HCT116 (cell line): ENCODE results near the gene BBIP1. TPM values are rescaled to one million over a fixed set of nuclear protein-coding genes. Genes with fewer than 3 reads are reported as not detected.

ENCODE experiments used
- ATAC-seq: fragments of 200-7000 bp; cut with Tn5 transposase; 2 replicates; pipeline ENCODE4 v1.9.1; 2020; ENCODE audit warnings: mild to moderate bottlenecking, moderate library complexity
- BruUV-seq: library from RNA; stranded (reverse); fragments of 400-500 nt; replicated peaks from 2 replicates; lab custom pipeline; 2021; lab: Mats Ljungman, UMichigan
- CTCF ChIA-PET: fragments of 300-600 bp; sonication (Branson Sonifier 250); formaldehyde crosslinking; loops from one replicate; lab custom pipeline; 2021; ENCODE audit warnings: antibody characterized with exemption; lab: Charles Lee
- POLR2A ChIA-PET: fragments of 300-600, 350-600 bp; sonication (Branson Sonifier 250); formaldehyde crosslinking; loops from one replicate; lab custom pipeline; 2021; ENCODE audit warnings: antibody characterized with exemption; lab: Charles Lee
- RAD21 ChIA-PET, 2 experiments: fragments of 300-600 bp; sonication (Branson Sonifier 250); formaldehyde crosslinking; loops; one replicate each; lab custom pipeline; 2023; ENCODE audit warnings: low total read pairs in 2 of 2; ENCODE audit not compliant: uncharacterized antibody in 2 of 2, unreplicated experiment in 2 of 2, low non-redundant PET in 1 of 2; lab: Charles Lee
- DNase-seq: peaks from one replicate; pipeline ENCODE4 v3.0.0-alpha.2; 2010; ENCODE audit warnings: low read depth, low spot score
- H2AFZ ChIP-seq: fragments of 200-600 bp; shearing (Covaris generic), sonication (generic); 2 replicates; pipeline ENCODE4 v1.6.1; 2017; ENCODE audit warnings: low read depth, mixed run types, mixed read lengths, antibody characterized with exemption, low read length; ENCODE audit not compliant: poor library complexity, severe bottlenecking
- H3K27ac ChIP-seq: 2 replicates; pipeline ENCODE4 v1.5.1; 2012; ENCODE audit warnings: low read depth, low read length
- H3K27me3 ChIP-seq: fragments of 200-600 bp; sonication (generic); 2 replicates; pipeline ENCODE4 v1.6.1; 2016; ENCODE audit warnings: mixed run types, low read length, mixed read lengths; ENCODE audit not compliant: insufficient read depth
- H3K36me3 ChIP-seq, 2 experiments: fragments of 200-500 bp in 1 of 2; fragments of 200-600 bp in 1 of 2; sonication (Bioruptor generic) in 1 of 2; sonication (generic) in 1 of 2; 2 replicates each; pipeline versions ENCODE4 v1.5.1 to v1.6.1; 2014 to 2016; ENCODE audit warnings: low read length in 2 of 2, inconsistent platforms in 1 of 2, mixed read lengths in 1 of 2, mixed run types in 1 of 2; ENCODE audit not compliant: insufficient read depth in 2 of 2, control insufficient read depth in 1 of 2
- H3K4me1 ChIP-seq, 2 experiments: fragments of 200-600 bp in 1 of 2; sonication (generic) in 1 of 2; 2 replicates each; pipeline versions ENCODE4 v1.5.1 to v1.6.1; 2012 to 2017; ENCODE audit warnings: low read length in 2 of 2, inconsistent platforms in 1 of 2, mild to moderate bottlenecking in 1 of 2, mixed read lengths in 1 of 2, mixed run types in 1 of 2, moderate library complexity in 1 of 2; ENCODE audit not compliant: insufficient read depth in 2 of 2, control insufficient read depth in 1 of 2
- H3K4me2 ChIP-seq: fragments of 200-600 bp; sonication (generic); 2 replicates; pipeline ENCODE4 v1.6.1; 2017; ENCODE audit warnings: mixed run types, low read length, mixed read lengths
- H3K4me3 ChIP-seq, 2 experiments: fragments of 200-600 bp in 1 of 2; sonication (generic) in 1 of 2; replicated peaks in 1 of 2; 2 replicates each; pipeline ENCODE4 v1.5.1; 2011 to 2016; ENCODE audit warnings: low read length in 2 of 2, control low read depth in 1 of 2, low read depth in 1 of 2, mild to moderate bottlenecking in 1 of 2, mixed read lengths in 1 of 2, mixed run types in 1 of 2
- H3K79me2 ChIP-seq: fragments of 200-600 bp; sonication (generic); 2 replicates; pipeline ENCODE4 v1.6.1; 2017; ENCODE audit warnings: mild to moderate bottlenecking, mixed run types, low read length, moderate library complexity, mixed read lengths; ENCODE audit not compliant: insufficient read depth
- H3K9ac ChIP-seq: fragments of 200-600 bp; sonication (generic); 2 replicates; pipeline ENCODE4 v1.6.1; 2016; ENCODE audit warnings: low read length, mixed read lengths
- H3K9me2 ChIP-seq: fragments of 200-600 bp; sonication (generic), shearing (Covaris generic); 2 replicates; pipeline ENCODE4 v1.6.1; 2017; ENCODE audit warnings: mixed run types, mild to moderate bottlenecking, moderate library complexity; ENCODE audit not compliant: insufficient read depth
- H3K9me3 ChIP-seq, 2 experiments: fragments of 200-500 bp in 1 of 2; fragments of 200-600 bp in 1 of 2; sonication (Bioruptor generic) in 1 of 2; sonication (generic) in 1 of 2; 2 replicates each; pipeline ENCODE4 v1.6.1; 2014 to 2017; ENCODE audit warnings: low read length in 2 of 2, mixed read lengths in 2 of 2, inconsistent platforms in 1 of 2, low read depth in 1 of 2, mild to moderate bottlenecking in 1 of 2, mixed run types in 1 of 2, moderate library complexity in 1 of 2; ENCODE audit not compliant: control insufficient read depth in 1 of 2, insufficient read depth in 1 of 2
- H4K20me1 ChIP-seq: fragments of 200-600 bp; sonication (generic), shearing (Covaris generic); 2 replicates; pipeline ENCODE4 v1.6.1; 2017; ENCODE audit warnings: mixed run types, mild to moderate bottlenecking, moderate library complexity; ENCODE audit not compliant: insufficient read depth
- ATF3 ChIP-seq: IDR thresholded peaks from 2 replicates; pipeline ENCODE4 v1.6.1; 2012
- EGR1 ChIP-seq: IDR thresholded peaks from 2 replicates; pipeline ENCODE4 v1.6.1; 2012; ENCODE audit warnings: low read depth
- ELF1 ChIP-seq: IDR thresholded peaks from 2 replicates; pipeline ENCODE4 v1.6.1; 2012; ENCODE audit warnings: low read depth, borderline replicate concordance
- EZH2 ChIP-seq: fragments of 200-600 bp; sonication (generic); IDR thresholded peaks from 2 replicates; pipeline ENCODE4 v1.6.1; 2017; ENCODE audit warnings: antibody characterized with exemption, mixed run types
- JUND ChIP-seq: IDR thresholded peaks from 2 replicates; pipeline ENCODE4 v1.6.1; 2012
- POLR2A ChIP-seq: IDR thresholded peaks from 2 replicates; pipeline ENCODE4 v1.7.0; 2011; ENCODE audit warnings: borderline replicate concordance; ENCODE audit not compliant: insufficient read depth, insufficient read length; ENCODE audit errors: extremely low read depth
- POLR2AphosphoS5 ChIP-seq: IDR thresholded peaks from 2 replicates; pipeline ENCODE4 v1.6.1; 2011; ENCODE audit warnings: mild to moderate bottlenecking, low read depth, low read length, moderate library complexity
- RAD21 ChIP-seq: IDR thresholded peaks from 2 replicates; pipeline ENCODE4 v1.6.1; 2012; ENCODE audit warnings: low read depth, mild to moderate bottlenecking
- SIN3A ChIP-seq: IDR thresholded peaks from 2 replicates; pipeline ENCODE4 v1.6.1; 2012; ENCODE audit warnings: low read depth
- SP1 ChIP-seq: IDR thresholded peaks from 2 replicates; pipeline ENCODE4 v1.6.1; 2012; ENCODE audit warnings: low read depth
- SRF ChIP-seq: IDR thresholded peaks from 2 replicates; pipeline ENCODE4 v1.6.1; 2012; ENCODE audit warnings: low read depth
- TCF7L2 ChIP-seq: IDR thresholded peaks from 2 replicates; pipeline ENCODE4 v1.7.0; 2011; ENCODE audit warnings: borderline replicate concordance, inconsistent platforms; ENCODE audit not compliant: insufficient read depth, insufficient read length; ENCODE audit errors: extremely low read depth
- ZBTB33 ChIP-seq: IDR thresholded peaks from 2 replicates; pipeline ENCODE4 v1.6.1; 2011; ENCODE audit warnings: mild to moderate bottlenecking, low read length, moderate library complexity; ENCODE audit not compliant: insufficient replicate concordance; ENCODE audit errors: extremely low read depth
- ZFX ChIP-seq: fragments of 450-650 bp; IDR thresholded peaks from 2 replicates; pipeline ENCODE4 v1.6.1; 2017
- ZNF274 ChIP-seq: fragments of 200-500 bp; sonication (Bioruptor generic); IDR thresholded peaks from 2 replicates; pipeline ENCODE4 v1.6.1; 2014; ENCODE audit warnings: mild to moderate bottlenecking, low read depth, low read length, inconsistent platforms
- intact Hi-C: fragments of 100-400 bp; cut with micrococcal nuclease; formaldehyde crosslinking; loops from 2 replicates; pipeline ENCODE4 v1.10.0; 2022
- total RNA-seq: library from RNA; stranded (reverse); gene quantifications from one replicate; pipeline ENCODE4 v1.2.1, GENCODE V29; 2021; ENCODE audit not compliant: unreplicated experiment
- TF ChIP-seq, protein P1 (sequence below), 3 experiments: fragments of 200-600 bp in 1 of 3; sonication (generic) in 1 of 3; IDR thresholded peaks in 2 of 3; conservative IDR thresholded peaks in 1 of 3; 2 replicates each; pipeline ENCODE4 v1.5.1; 2012 to 2017; ENCODE audit warnings: low read depth in 2 of 3, low read length in 2 of 3, antibody characterized with exemption in 1 of 3, borderline replicate concordance in 1 of 3, control low read depth in 1 of 3, mild to moderate bottlenecking in 1 of 3, mixed read lengths in 1 of 3, mixed run types in 1 of 3, moderate library complexity in 1 of 3; ENCODE audit not compliant: insufficient read depth in 1 of 3
- TF ChIP-seq, protein P2 (sequence below): IDR thresholded peaks from 2 replicates; pipeline ENCODE4 v1.6.1; 2012
- TF ChIP-seq, protein P3 (sequence below): IDR thresholded peaks from 2 replicates; pipeline ENCODE4 v1.6.1; 2012; ENCODE audit warnings: low read depth

The BBIP1 gene
- total RNA-seq, 1 experiment from 2014 or later, result 38.9 TPM

- no peak for DNase-seq
- intact Hi-C loops, result no loop called here
- H2AFZ ChIP-seq, result peak overlapping the region; percentile 33
- TF ChIP-seq JUND (no peak), POLR2A (no peak), TCF7L2 (peak; percentile 27), ZFX (peak; percentile 69), POLR2AphosphoS5 (no peak; the same call in 1 of the 2 replicates), ELF1 (no peak), ZBTB33 (no peak), EGR1 (no peak), SRF (no peak), RAD21 (0 out of 2 replicates have a peak, but pooled peaks have one; percentile 9), ZNF274 (no peak), EZH2 (no peak), ATF3 (no peak), SP1 (no peak), SIN3A (peak; percentile 58; the same call in 1 of the 2 replicates)
- TF ChIP-seq, protein P1, sequence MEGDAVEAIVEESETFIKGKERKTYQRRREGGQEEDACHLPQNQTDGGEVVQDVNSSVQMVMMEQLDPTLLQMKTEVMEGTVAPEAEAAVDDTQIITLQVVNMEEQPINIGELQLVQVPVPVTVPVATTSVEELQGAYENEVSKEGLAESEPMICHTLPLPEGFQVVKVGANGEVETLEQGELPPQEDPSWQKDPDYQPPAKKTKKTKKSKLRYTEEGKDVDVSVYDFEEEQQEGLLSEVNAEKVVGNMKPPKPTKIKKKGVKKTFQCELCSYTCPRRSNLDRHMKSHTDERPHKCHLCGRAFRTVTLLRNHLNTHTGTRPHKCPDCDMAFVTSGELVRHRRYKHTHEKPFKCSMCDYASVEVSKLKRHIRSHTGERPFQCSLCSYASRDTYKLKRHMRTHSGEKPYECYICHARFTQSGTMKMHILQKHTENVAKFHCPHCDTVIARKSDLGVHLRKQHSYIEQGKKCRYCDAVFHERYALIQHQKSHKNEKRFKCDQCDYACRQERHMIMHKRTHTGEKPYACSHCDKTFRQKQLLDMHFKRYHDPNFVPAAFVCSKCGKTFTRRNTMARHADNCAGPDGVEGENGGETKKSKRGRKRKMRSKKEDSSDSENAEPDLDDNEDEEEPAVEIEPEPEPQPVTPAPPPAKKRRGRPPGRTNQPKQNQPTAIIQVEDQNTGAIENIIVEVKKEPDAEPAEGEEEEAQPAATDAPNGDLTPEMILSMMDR (IDR thresholded peaks at IDR 0.05 in 2 of 3, conservative IDR thresholded peaks at IDR 0.05 in 1 of 3; ENCODE audit: borderline replicate concordance in 1 of 3, insufficient read depth in 1 of 3, low read depth in 2 of 3, low read length in 2 of 3), result peak in 1 of 3 experiments; percentile 35; a peak in 1 of 6 replicates
- TF ChIP-seq, protein P2, sequence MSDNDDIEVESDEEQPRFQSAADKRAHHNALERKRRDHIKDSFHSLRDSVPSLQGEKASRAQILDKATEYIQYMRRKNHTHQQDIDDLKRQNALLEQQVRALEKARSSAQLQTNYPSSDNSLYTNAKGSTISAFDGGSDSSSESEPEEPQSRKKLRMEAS, result peak; percentile 95
- TF ChIP-seq, protein P3, sequence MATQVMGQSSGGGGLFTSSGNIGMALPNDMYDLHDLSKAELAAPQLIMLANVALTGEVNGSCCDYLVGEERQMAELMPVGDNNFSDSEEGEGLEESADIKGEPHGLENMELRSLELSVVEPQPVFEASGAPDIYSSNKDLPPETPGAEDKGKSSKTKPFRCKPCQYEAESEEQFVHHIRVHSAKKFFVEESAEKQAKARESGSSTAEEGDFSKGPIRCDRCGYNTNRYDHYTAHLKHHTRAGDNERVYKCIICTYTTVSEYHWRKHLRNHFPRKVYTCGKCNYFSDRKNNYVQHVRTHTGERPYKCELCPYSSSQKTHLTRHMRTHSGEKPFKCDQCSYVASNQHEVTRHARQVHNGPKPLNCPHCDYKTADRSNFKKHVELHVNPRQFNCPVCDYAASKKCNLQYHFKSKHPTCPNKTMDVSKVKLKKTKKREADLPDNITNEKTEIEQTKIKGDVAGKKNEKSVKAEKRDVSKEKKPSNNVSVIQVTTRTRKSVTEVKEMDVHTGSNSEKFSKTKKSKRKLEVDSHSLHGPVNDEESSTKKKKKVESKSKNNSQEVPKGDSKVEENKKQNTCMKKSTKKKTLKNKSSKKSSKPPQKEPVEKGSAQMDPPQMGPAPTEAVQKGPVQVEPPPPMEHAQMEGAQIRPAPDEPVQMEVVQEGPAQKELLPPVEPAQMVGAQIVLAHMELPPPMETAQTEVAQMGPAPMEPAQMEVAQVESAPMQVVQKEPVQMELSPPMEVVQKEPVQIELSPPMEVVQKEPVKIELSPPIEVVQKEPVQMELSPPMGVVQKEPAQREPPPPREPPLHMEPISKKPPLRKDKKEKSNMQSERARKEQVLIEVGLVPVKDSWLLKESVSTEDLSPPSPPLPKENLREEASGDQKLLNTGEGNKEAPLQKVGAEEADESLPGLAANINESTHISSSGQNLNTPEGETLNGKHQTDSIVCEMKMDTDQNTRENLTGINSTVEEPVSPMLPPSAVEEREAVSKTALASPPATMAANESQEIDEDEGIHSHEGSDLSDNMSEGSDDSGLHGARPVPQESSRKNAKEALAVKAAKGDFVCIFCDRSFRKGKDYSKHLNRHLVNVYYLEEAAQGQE, result no peak
Measured at GRCh38 chr10:110872145-110872983, 46.6 kb downstream of the BBIP1 start.

More at GRCh38 chr10:110872145-110872983, 46.6 kb downstream of the BBIP1 start:
- Histone ChIP-seq H3K4me2 (peak overlapping the region; percentile 88), H3K9ac (peak overlapping the region; percentile 68), H3K4me3 (peak overlapping the region; percentile 65 to 67), H4K20me1 (no peaks in the 10 kb centered on the region), H3K9me3 (no peaks in the 10 kb centered on the region), H3K27me3 (no peaks in the 10 kb centered on the region), H3K4me1 (peaks cover 14 to 20% of the 10 kb centered on the region in 2 experiments; a peak in 3 of 4 replicates), H3K79me2 (no peaks in the 10 kb centered on the region), H3K27ac (peak overlapping the region; percentile 60), H3K9me2 (no peaks in the 10 kb centered on the region), H3K36me3 (0 out of 4 replicates have a peak, but pooled peaks cover 0 to 2% of the 10 kb centered on the region in 2 experiments)
- ChIA-PET CTCF (interaction anchor here (1.3 kb wide), 1 partner anchor 21 kb away, joined by 5 read pairs; no protein-coding TSS in a partner anchor), RAD21 (interaction anchor here in 1 of 2 experiments (0.7 kb wide), 1 partner anchor 114 kb away, joined by 5 read pairs; no protein-coding TSS in a partner anchor), POLR2A (interaction anchor here (1.0 to 1.3 kb wide), 4 partner anchors 11 to 46 kb away, joined by 3 to 8 read pairs (median 6); partner anchors contain the start of genes BBIP1 and SHOC2)
- ATAC-seq, result peak; percentile 75
- no TSS peak for BruUV-seq
